Measurements from ENCODE around the gene BANF1.
A peak's percentile ranks its signal among the peaks of the same experiment; 100 is the strongest.
"Not testable (repeated sequence)": the region's sequence is repeated elsewhere in the genome, so short reads cannot be mapped to it uniquely, and the experiment has no call there.

BANF1 gene

GRCh38 chr11:66011239-66011784, 9.0 kb downstream of the BANF1 start:
- peak; percentile 65 for DNase-seq (ENCODE audit: low read depth)

GRCh38 chr11:66011785-66012303, 9.5 kb downstream of the BANF1 start, which contains the start of gene CST6:
CST6 (plus strand) TSS chr11:66012008; CDS start chr11:66012045, 37 bp downstream.
- no peak for DNase-seq (ENCODE audit: low read depth)

GRCh38 chr11:66012371-66012945, 10.2 kb downstream of the BANF1 start:
- DNase-seq (ENCODE audit: low read depth), result no peak

- no peak for DNase-seq (ENCODE audit: low read depth)
Measured at GRCh38 chr11:66012946-66013761, 10.9 kb downstream of the BANF1 start.

GRCh38 chr11:66013762-66014100, 11.4 kb downstream of the BANF1 start:
- DNase-seq (ENCODE audit: low read depth), result no peak

GRCh38 chr11:66014804-66015453, 12.6 kb downstream of the BANF1 start:
- no peak for DNase-seq (ENCODE audit: low read depth)

GRCh38 chr11:66015454-66015881, 13.2 kb downstream of the BANF1 start:
- DNase-seq (ENCODE audit: low read depth), result peak; percentile 12

GRCh38 chr11:66015936-66016792, 13.9 kb downstream of the BANF1 start:
- no peak for DNase-seq (ENCODE audit: low read depth)

GRCh38 chr11:66016793-66017177, 14.5 kb downstream of the BANF1 start:
- no peak for DNase-seq (ENCODE audit: low read depth)

- DNase-seq (ENCODE audit: low read depth), result no peak
Measured at GRCh38 chr11:66017321-66017720, 15.0 kb downstream of the BANF1 start.

- DNase-seq (ENCODE audit: low read depth), result no peak
Measured at GRCh38 chr11:66020212-66020611, 17.9 kb downstream of the BANF1 start.

GRCh38 chr11:66020618-66021357, 18.5 kb downstream of the BANF1 start:
- peak; percentile 64 for DNase-seq (ENCODE audit: low read depth)

GRCh38 chr11:66022401-66023185, 20.3 kb downstream of the BANF1 start:
- DNase-seq (ENCODE audit: low read depth), result peak; percentile 42

- DNase-seq (ENCODE audit: low read depth), result not testable (repeated sequence)
Measured at GRCh38 chr11:66023186-66023440, 20.8 kb downstream of the BANF1 start.

GRCh38 chr11:66026017-66026529, 23.8 kb downstream of the BANF1 start, which contains the start of gene CATSPER1:
CATSPER1 (minus strand) TSS chr11:66026479; CDS start chr11:66026379, 100 bp downstream.
- DNase-seq (ENCODE audit: low read depth), result no peak

GRCh38 chr11:66032957-66033735, 30.8 kb downstream of the BANF1 start:
- no peak for DNase-seq (ENCODE audit: low read depth)

- DNase-seq (ENCODE audit: low read depth), result no peak
Measured at GRCh38 chr11:66035653-66036333, 33.5 kb downstream of the BANF1 start.

GRCh38 chr11:66036334-66036710, 34.0 kb downstream of the BANF1 start:
- no peak for DNase-seq (ENCODE audit: low read depth)

- no peak for DNase-seq (ENCODE audit: low read depth)
Measured at GRCh38 chr11:66037327-66037726, 35.0 kb downstream of the BANF1 start.

Measured in iris pigment epithelial cell (primary cell).